NCI-H446 (cell line): ENCODE data around the gene ZMIZ1.
A peak's percentile ranks its signal among the peaks of the same experiment; 100 is the strongest.

Experiments
- DNase-seq, 2 experiments: peaks; one replicate each; lab custom pipeline; 2025; lab: John Stamatoyannopoulos, UW

The ZMIZ1 gene

GRCh38 chr10:79308016-79308415, 239.2 kb downstream of the ZMIZ1 start:
- DNase-seq, result no peak

- no peak for DNase-seq
Measured at GRCh38 chr10:79308969-79309665, 240.4 kb downstream of the ZMIZ1 start.

GRCh38 chr10:79310200-79310865, 241.6 kb downstream of the ZMIZ1 start:
- DNase-seq, result peak in 1 of 2 experiments; percentile 49

DNA sequence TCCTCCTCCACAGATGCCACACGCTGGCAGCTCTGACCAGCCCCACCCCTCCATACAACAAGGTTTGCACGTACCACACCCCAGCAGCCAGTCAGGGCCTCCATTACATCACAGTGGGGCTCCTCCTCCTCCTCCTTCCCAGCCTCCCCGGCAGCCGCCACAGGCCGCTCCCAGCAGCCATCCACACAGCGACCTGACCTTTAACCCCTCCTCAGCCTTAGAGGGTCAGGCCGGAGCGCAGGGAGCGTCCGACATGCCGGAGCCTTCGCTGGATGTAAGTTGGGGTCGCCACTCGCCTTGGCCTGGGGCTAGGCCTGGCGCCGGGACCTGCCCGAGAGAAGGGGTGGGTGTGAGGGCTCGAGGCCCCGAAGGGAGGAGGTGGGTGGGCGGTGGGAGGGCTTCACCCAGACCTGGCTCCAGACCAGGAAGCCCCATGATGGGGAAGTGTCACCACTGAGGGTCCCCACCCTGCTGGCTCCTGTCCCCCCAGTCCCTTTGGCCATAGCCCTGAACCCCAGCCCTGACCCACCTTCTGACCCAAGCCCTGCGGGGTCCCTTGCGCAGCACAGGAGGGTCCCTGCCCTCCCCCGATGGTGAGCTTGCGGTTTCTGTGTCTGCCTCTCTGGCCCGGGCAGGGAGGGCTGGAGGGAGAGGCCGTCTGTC, 242.3 kb downstream of the ZMIZ1 start:
- DNase-seq, result no peak

GRCh38 chr10:79311581-79312407, 243.0 kb downstream of the ZMIZ1 start:
- DNase-seq, result peak in 1 of 2 experiments; percentile 29

GRCh38 chr10:79312601-79313187, 243.9 kb downstream of the ZMIZ1 start:
- DNase-seq, result no peak

DNA sequence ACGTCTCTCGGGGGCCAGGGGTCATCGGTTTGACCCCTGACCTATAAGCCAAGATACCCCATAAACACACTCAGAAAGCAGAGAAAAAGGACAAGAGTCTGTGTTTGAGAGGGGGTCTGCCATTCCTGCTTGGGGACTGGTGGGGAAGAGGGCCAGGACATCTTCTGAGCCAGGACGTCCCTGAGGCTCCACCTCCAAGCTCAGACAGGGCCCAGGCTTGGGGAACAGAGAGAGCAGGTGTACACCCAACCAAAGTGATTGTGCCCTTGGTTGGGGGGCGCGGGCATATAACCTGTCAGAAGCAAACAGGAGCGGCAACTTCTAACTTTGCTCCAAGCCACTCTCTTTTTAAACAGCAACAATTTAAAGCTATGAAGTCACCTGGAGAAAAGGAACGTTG, 244.6 kb downstream of the ZMIZ1 start:
- no peak for DNase-seq

DNA sequence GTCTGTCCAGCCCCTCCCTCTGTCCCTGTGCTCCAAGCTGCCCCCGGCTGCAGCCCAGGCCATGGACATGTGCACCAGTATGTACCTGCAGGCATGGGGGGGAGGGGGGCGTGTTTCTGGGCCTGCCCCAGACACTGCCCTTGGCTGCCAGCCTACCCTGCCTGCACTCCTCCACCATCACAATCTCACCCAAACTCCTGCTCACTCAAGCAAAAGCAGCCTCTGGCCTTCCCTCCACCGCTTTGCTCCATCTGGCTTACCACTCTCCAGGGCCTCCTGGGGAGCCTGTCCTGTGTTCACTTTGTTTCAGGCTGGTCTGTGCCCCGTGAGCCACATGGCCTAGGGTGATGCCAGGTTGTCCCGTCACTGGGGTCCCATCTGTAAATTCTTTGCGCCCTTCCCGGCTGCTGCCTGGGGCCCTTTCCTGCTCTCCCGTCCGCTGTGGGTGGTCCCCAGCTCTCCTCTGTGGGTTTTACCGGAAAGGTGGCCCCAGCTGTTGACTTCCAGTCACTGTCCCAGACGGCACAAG, 245.2 kb downstream of the ZMIZ1 start:
- peak; percentile 27 to 74 for DNase-seq

- peak in 1 of 2 experiments; percentile 9 for DNase-seq
Measured at GRCh38 chr10:79314761-79315601, 246.2 kb downstream of the ZMIZ1 start.

DNA sequence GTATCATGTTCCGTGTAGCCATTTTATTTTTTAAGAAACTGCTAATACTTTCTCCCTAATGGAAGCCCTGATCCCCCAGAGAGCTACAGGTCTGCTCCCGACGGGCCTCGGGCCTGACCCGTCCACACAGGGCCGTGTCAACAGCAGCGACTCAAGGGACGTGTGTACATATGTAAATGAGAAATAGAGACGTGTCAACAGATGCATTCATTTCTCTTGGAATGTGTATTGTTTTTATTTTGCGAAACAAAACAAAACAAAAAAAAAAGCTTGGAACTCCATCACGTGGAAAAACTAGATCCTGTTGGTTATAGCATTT, 246.8 kb downstream of the ZMIZ1 start:
- no peak for DNase-seq

DNA sequence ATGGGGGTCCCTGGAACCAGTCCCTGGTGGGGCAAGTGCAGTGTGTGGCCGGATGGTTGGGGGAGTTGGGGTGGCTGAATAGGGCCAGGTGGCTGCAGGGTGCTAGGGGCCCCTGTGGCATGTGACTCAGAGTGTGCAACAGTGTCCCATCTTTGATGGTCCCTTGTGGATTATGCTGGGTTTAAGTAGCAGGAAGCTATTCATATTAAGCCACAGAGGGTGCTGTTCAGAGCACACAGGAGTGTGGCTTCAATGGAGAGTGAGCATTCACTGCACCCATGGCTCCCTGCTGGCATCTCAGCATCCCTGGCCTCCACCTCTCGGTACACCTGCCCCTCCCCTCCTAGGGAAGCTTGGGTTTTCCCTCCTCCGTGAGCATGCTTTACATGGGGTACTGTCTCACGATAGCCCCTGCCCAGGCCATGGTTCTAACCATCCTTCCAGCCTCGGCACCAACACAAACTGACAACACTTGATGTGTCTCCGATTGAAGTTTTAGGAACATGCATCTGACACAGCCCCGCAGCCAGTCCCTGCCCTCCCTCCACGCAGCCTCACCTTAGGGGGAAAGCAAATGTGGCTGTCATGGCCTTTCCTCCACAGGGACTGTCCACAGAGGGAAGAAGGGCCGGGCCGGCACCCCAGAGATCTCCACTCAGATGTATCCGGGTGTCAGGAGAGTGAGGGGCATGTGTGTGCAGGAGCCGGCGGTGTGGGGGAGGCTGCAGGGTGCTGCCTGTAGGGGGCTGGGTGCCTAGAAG, 248.1 kb downstream of the ZMIZ1 start:
- DNase-seq, result no peak

DNA sequence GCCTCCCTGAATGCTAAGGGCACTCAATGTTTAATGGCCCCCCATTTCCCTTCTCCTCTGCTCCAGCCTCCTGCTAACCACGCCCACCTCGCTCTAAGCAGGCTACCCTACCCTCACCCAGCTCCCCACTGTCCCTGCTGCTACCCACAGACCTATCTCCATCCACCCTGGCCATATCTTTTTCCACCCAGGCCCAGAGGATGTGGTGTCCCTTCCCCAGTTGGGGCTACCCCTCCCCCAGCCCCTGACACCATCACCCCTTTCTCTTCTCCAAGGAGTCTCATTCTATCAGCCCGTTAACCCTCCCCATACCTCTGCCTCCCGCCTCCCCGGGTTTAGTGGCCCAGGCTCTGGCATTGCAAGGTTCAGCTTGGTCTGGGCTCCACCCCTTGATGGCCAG, 249.6 kb downstream of the ZMIZ1 start:
- no peak for DNase-seq

DNA sequence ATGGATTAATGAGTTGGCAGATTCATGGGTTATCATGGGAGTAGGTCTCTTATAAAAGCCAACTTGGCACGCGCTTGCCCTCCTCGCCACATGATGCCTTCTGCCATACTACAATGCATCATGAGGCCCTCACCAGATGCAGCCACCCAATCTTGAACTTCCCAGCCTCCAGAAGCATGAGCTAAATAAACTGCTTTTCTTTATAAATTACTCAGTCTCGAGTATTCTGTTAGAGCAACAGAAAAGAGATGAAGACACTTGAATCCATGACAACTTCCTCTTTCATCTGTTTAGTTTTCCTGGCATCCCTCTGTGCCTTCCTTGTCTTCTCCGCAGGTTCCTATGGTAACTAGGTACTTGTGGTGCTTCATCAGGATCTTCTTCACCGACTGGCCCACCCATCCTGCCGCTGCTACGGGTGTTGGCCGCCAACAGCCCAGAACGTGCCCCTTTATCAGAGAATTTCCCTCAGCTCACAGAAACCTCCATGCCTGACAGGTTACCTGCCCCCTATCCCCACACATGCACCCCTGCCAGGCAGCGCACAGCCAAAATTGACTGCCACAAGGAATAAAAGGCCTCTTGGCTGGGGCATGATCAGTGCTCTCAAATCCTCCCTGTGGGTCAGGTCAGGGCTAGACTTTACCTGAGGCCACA, 250.5 kb downstream of the ZMIZ1 start:
- DNase-seq, result peak in 1 of 2 experiments; percentile 28

GRCh38 chr10:79320316-79320715, 251.6 kb downstream of the ZMIZ1 start:
- DNase-seq, result no peak

DNA sequence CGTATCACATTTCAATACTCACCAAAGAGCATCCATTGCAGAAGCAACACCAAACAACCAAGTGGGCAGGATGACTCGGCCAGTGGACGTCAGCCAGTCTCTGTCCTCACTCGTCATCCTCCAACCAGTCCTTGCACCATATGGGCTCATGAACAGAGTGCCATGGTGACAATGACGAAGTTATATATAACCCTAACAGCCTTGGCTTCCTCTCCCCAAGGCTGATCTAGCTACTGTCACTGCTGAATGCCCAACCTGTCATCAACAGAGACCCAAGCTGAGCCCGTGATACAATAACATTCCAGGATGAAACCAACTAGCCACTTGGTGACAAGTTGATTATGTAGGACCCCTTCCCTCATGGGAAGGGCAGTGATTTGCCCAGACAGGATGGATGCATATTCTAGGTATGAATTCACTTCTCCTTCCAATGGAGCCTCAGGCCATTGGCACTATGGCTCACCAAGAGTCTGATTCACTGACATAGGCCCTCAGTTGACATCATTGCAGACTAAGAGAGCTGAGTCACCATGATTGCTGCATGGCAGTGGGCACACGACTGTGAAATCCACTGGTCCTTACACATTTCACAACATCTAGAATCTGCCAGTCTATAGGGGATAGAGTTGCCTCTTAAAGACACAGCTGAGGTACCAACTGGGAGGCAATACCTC, 252.2 kb downstream of the ZMIZ1 start:
- no peak for DNase-seq

- DNase-seq, result no peak
Measured at GRCh38 chr10:79321494-79321882, 252.7 kb downstream of the ZMIZ1 start.

DNA sequence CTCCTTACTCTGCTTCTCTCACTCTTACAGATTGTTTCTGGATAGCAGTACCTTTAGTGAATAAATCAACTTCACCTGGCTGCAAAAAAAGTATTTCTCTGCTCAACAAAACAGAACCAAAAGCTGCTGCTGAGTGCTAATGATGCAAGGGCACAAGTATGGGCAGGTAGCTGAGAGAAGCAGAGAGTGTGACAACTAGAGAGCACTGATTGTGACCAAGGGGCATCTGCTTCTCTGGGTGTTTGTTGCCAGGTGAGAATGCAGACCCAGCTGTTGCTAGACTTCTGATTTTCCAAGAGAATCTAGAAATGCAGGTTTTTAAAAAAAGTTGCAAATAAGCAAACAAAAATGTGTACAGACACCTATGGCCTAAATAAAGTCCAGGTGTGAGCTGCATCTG, 253.2 kb downstream of the ZMIZ1 start:
- no peak for DNase-seq

DNA sequence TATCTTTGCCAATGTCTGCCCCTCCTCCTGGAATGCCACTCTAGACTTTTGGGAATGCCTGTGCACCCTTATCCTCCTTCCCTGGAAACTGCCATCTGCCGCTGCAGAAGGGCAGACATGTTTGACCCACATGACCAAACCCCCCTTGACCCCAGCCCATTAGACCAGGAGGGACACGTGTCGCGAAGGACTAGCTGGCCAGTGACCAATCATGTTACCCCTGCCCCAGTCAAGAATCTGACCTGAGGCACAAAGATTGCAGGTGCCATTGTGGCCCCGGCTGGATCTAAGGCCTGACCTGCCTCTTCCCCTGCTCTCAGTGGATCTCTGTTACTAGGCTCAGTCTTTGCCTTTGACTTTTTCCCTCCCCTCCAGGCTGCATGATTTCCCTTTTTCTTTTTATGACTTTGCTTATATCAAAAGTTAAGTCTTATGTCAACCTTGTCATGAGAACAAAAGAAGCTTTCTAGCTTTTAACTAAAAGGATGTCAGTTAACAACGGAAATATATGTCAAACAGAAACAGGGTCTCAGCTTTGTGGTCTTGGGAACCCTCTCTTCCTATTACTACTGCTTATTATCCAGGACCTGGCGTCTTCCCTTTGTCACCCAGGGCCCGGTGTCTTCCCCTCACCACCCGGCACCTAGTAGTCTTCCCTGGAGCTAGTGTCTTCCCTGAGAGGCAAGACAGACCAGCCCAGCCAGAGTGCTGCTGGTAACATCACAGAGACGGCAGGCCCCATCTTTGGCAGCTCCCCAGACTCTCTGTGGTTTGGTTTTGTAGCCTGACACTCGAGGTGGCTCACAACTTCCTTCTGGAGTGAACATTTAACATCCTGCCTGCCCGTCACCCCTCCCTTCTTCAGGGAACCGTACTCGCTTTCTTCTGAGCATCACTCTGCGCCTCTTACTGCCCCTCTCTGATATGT, 254.1 kb downstream of the ZMIZ1 start:
- no peak for DNase-seq
